GM18520 (cell line): ENCODE results near the gene PPM1E.
"Not testable (repeated sequence)": the region's sequence is repeated elsewhere in the genome, so short reads cannot be mapped to it uniquely, and the experiment has no call there.

Experiments
- ATAC-seq: cut with Tn5 transposase; IDR thresholded peaks from one replicate; pipeline ENCODE4 v1.9.1; 2021; ENCODE audit not compliant: unreplicated experiment

The PPM1E gene

GRCh38 chr17:58778482-58778881 lies 22.8 kb downstream of the PPM1E start:
- not testable (repeated sequence) for ATAC-seq

GRCh38 chr17:58779446-58779845 lies 23.8 kb downstream of the PPM1E start:
- ATAC-seq = no peak

- no peak for ATAC-seq
These were observed 27.7 kb downstream of the PPM1E start for GRCh38 chr17:58783380-58783779.

- no peak for ATAC-seq
These were observed 29.4 kb downstream of the PPM1E start for GRCh38 chr17:58785097-58785496.

GRCh38 chr17:58786586-58787295 lies 31.1 kb downstream of the PPM1E start:
- ATAC-seq = no peak

- no peak for ATAC-seq
These were observed 32.5 kb downstream of the PPM1E start for GRCh38 chr17:58788199-58788598.

GRCh38 chr17:58789160-58789559 lies 33.5 kb downstream of the PPM1E start:
- no peak for ATAC-seq

- ATAC-seq = no peak
These were observed 34.2 kb downstream of the PPM1E start for GRCh38 chr17:58789831-58790230.

- not testable (repeated sequence) for ATAC-seq
These were observed 38.9 kb downstream of the PPM1E start for GRCh38 chr17:58794508-58794907.

- ATAC-seq = no peak
These were observed 46.5 kb downstream of the PPM1E start for GRCh38 chr17:58802188-58802587.

GRCh38 chr17:58806046-58806445 lies 50.4 kb downstream of the PPM1E start:
- ATAC-seq = no peak

- no peak for ATAC-seq
These were observed 53.2 kb downstream of the PPM1E start for GRCh38 chr17:58808609-58809563.

GRCh38 chr17:58809564-58809936 lies 53.9 kb downstream of the PPM1E start:
- ATAC-seq = no peak

- no peak for ATAC-seq
These were observed 55.6 kb downstream of the PPM1E start for GRCh38 chr17:58811290-58811689.

GRCh38 chr17:58813712-58814111 lies 58.1 kb downstream of the PPM1E start:
- ATAC-seq = no peak

GRCh38 chr17:58818654-58819053 lies 63.0 kb downstream of the PPM1E start:
- ATAC-seq = no peak

- no peak for ATAC-seq
These were observed 66.7 kb downstream of the PPM1E start for GRCh38 chr17:58822148-58823050.

- no peak for ATAC-seq
These were observed 67.4 kb downstream of the PPM1E start for GRCh38 chr17:58823051-58823525.

GRCh38 chr17:58829172-58829637 lies 73.6 kb downstream of the PPM1E start:
- ATAC-seq = no peak

GRCh38 chr17:58831780-58832179 lies 76.1 kb downstream of the PPM1E start:
- no peak for ATAC-seq

GRCh38 chr17:58832514-58832913 lies 76.9 kb downstream of the PPM1E start:
- no peak for ATAC-seq
